HCT116 (cell line): ENCODE measurements around the gene RAPGEF3. TPM values are rescaled to one million over a fixed set of nuclear protein-coding genes. Genes with fewer than 3 reads are reported as not detected.

Experiments
- ATAC-seq: fragments of 200-7000 bp; cut with Tn5 transposase; 2 replicates; pipeline ENCODE4 v1.9.1; 2020; ENCODE audit warnings: mild to moderate bottlenecking, moderate library complexity
- BruUV-seq: library from RNA; stranded (reverse); fragments of 400-500 nt; replicated peaks from 2 replicates; lab custom pipeline; 2021; lab: Mats Ljungman, UMichigan
- CTCF ChIA-PET: fragments of 300-600 bp; sonication (Branson Sonifier 250); formaldehyde crosslinking; loops from one replicate; lab custom pipeline; 2021; ENCODE audit warnings: antibody characterized with exemption; lab: Charles Lee
- POLR2A ChIA-PET: fragments of 300-600, 350-600 bp; sonication (Branson Sonifier 250); formaldehyde crosslinking; loops from one replicate; lab custom pipeline; 2021; ENCODE audit warnings: antibody characterized with exemption; lab: Charles Lee
- RAD21 ChIA-PET, 2 experiments: fragments of 300-600 bp; sonication (Branson Sonifier 250); formaldehyde crosslinking; loops; one replicate each; lab custom pipeline; 2023; ENCODE audit warnings: low total read pairs in 2 of 2; ENCODE audit not compliant: uncharacterized antibody in 2 of 2, unreplicated experiment in 2 of 2, low non-redundant PET in 1 of 2; lab: Charles Lee
- DNase-seq: peaks from one replicate; pipeline ENCODE4 v3.0.0-alpha.2; 2010; ENCODE audit warnings: low read depth, low spot score
- H2AFZ ChIP-seq: fragments of 200-600 bp; shearing (Covaris generic), sonication (generic); 2 replicates; pipeline ENCODE4 v1.6.1; 2017; ENCODE audit warnings: low read depth, mixed run types, mixed read lengths, antibody characterized with exemption, low read length; ENCODE audit not compliant: poor library complexity, severe bottlenecking
- H3K27ac ChIP-seq: 2 replicates; pipeline ENCODE4 v1.5.1; 2012; ENCODE audit warnings: low read depth, low read length
- H3K27me3 ChIP-seq: fragments of 200-600 bp; sonication (generic); 2 replicates; pipeline ENCODE4 v1.6.1; 2016; ENCODE audit warnings: mixed run types, low read length, mixed read lengths; ENCODE audit not compliant: insufficient read depth
- H3K36me3 ChIP-seq, 2 experiments: fragments of 200-500 bp in 1 of 2; fragments of 200-600 bp in 1 of 2; sonication (Bioruptor generic) in 1 of 2; sonication (generic) in 1 of 2; 2 replicates each; pipeline versions ENCODE4 v1.5.1 to v1.6.1; 2014 to 2016; ENCODE audit warnings: low read length in 2 of 2, inconsistent platforms in 1 of 2, mixed read lengths in 1 of 2, mixed run types in 1 of 2; ENCODE audit not compliant: insufficient read depth in 2 of 2, control insufficient read depth in 1 of 2
- H3K4me1 ChIP-seq, 2 experiments: fragments of 200-600 bp in 1 of 2; sonication (generic) in 1 of 2; 2 replicates each; pipeline versions ENCODE4 v1.5.1 to v1.6.1; 2012 to 2017; ENCODE audit warnings: low read length in 2 of 2, inconsistent platforms in 1 of 2, mild to moderate bottlenecking in 1 of 2, mixed read lengths in 1 of 2, mixed run types in 1 of 2, moderate library complexity in 1 of 2; ENCODE audit not compliant: insufficient read depth in 2 of 2, control insufficient read depth in 1 of 2
- H3K4me2 ChIP-seq: fragments of 200-600 bp; sonication (generic); 2 replicates; pipeline ENCODE4 v1.6.1; 2017; ENCODE audit warnings: mixed run types, low read length, mixed read lengths
- H3K4me3 ChIP-seq, 2 experiments: fragments of 200-600 bp in 1 of 2; sonication (generic) in 1 of 2; replicated peaks in 1 of 2; 2 replicates each; pipeline ENCODE4 v1.5.1; 2011 to 2016; ENCODE audit warnings: low read length in 2 of 2, control low read depth in 1 of 2, low read depth in 1 of 2, mild to moderate bottlenecking in 1 of 2, mixed read lengths in 1 of 2, mixed run types in 1 of 2
- H3K79me2 ChIP-seq: fragments of 200-600 bp; sonication (generic); 2 replicates; pipeline ENCODE4 v1.6.1; 2017; ENCODE audit warnings: mild to moderate bottlenecking, mixed run types, low read length, moderate library complexity, mixed read lengths; ENCODE audit not compliant: insufficient read depth
- H3K9ac ChIP-seq: fragments of 200-600 bp; sonication (generic); 2 replicates; pipeline ENCODE4 v1.6.1; 2016; ENCODE audit warnings: low read length, mixed read lengths
- H3K9me2 ChIP-seq: fragments of 200-600 bp; sonication (generic), shearing (Covaris generic); 2 replicates; pipeline ENCODE4 v1.6.1; 2017; ENCODE audit warnings: mixed run types, mild to moderate bottlenecking, moderate library complexity; ENCODE audit not compliant: insufficient read depth
- H3K9me3 ChIP-seq, 2 experiments: fragments of 200-500 bp in 1 of 2; fragments of 200-600 bp in 1 of 2; sonication (Bioruptor generic) in 1 of 2; sonication (generic) in 1 of 2; 2 replicates each; pipeline ENCODE4 v1.6.1; 2014 to 2017; ENCODE audit warnings: low read length in 2 of 2, mixed read lengths in 2 of 2, inconsistent platforms in 1 of 2, low read depth in 1 of 2, mild to moderate bottlenecking in 1 of 2, mixed run types in 1 of 2, moderate library complexity in 1 of 2; ENCODE audit not compliant: control insufficient read depth in 1 of 2, insufficient read depth in 1 of 2
- H4K20me1 ChIP-seq: fragments of 200-600 bp; sonication (generic), shearing (Covaris generic); 2 replicates; pipeline ENCODE4 v1.6.1; 2017; ENCODE audit warnings: mixed run types, mild to moderate bottlenecking, moderate library complexity; ENCODE audit not compliant: insufficient read depth
- CEBPB ChIP-seq: IDR thresholded peaks from 2 replicates; pipeline ENCODE4 v1.6.1; 2012; ENCODE audit warnings: low read depth
- EGR1 ChIP-seq: IDR thresholded peaks from 2 replicates; pipeline ENCODE4 v1.6.1; 2012; ENCODE audit warnings: low read depth
- EZH2phosphoT487 ChIP-seq: fragments of 200-600 bp; IDR thresholded peaks from 2 replicates; pipeline ENCODE4 v1.6.1; 2018; ENCODE audit warnings: antibody characterized with exemption, borderline replicate concordance
- FOSL1 ChIP-seq: IDR thresholded peaks from 2 replicates; pipeline ENCODE4 v1.6.1; 2012; ENCODE audit warnings: low read depth
- JUND ChIP-seq: IDR thresholded peaks from 2 replicates; pipeline ENCODE4 v1.6.1; 2012
- POLR2AphosphoS5 ChIP-seq: IDR thresholded peaks from 2 replicates; pipeline ENCODE4 v1.6.1; 2011; ENCODE audit warnings: mild to moderate bottlenecking, low read depth, low read length, moderate library complexity
- RAD21 ChIP-seq: IDR thresholded peaks from 2 replicates; pipeline ENCODE4 v1.6.1; 2012; ENCODE audit warnings: low read depth, mild to moderate bottlenecking
- SIN3A ChIP-seq: IDR thresholded peaks from 2 replicates; pipeline ENCODE4 v1.6.1; 2012; ENCODE audit warnings: low read depth
- SP1 ChIP-seq: IDR thresholded peaks from 2 replicates; pipeline ENCODE4 v1.6.1; 2012; ENCODE audit warnings: low read depth
- SRF ChIP-seq: IDR thresholded peaks from 2 replicates; pipeline ENCODE4 v1.6.1; 2012; ENCODE audit warnings: low read depth
- intact Hi-C: fragments of 100-400 bp; cut with micrococcal nuclease; formaldehyde crosslinking; loops from 2 replicates; pipeline ENCODE4 v1.10.0; 2022
- total RNA-seq: library from RNA; stranded (reverse); gene quantifications from one replicate; pipeline ENCODE4 v1.2.1, GENCODE V29; 2021; ENCODE audit not compliant: unreplicated experiment
- TF ChIP-seq, protein P1 (sequence below), 3 experiments: fragments of 200-600 bp in 1 of 3; sonication (generic) in 1 of 3; IDR thresholded peaks in 2 of 3; conservative IDR thresholded peaks in 1 of 3; 2 replicates each; pipeline ENCODE4 v1.5.1; 2012 to 2017; ENCODE audit warnings: low read depth in 2 of 3, low read length in 2 of 3, antibody characterized with exemption in 1 of 3, borderline replicate concordance in 1 of 3, control low read depth in 1 of 3, mild to moderate bottlenecking in 1 of 3, mixed read lengths in 1 of 3, mixed run types in 1 of 3, moderate library complexity in 1 of 3; ENCODE audit not compliant: insufficient read depth in 1 of 3
- TF ChIP-seq, protein P2 (sequence below): IDR thresholded peaks from 2 replicates; pipeline ENCODE4 v1.6.1; 2012
- TF ChIP-seq, protein P3 (sequence below): IDR thresholded peaks from 2 replicates; pipeline ENCODE4 v1.6.1; 2011; ENCODE audit warnings: mild to moderate bottlenecking, low read length, moderate library complexity; ENCODE audit not compliant: insufficient replicate concordance; ENCODE audit errors: extremely low read depth

The RAPGEF3 gene
- total RNA-seq, 1 experiment from 2014 or later: 1.8 TPM

DNA sequence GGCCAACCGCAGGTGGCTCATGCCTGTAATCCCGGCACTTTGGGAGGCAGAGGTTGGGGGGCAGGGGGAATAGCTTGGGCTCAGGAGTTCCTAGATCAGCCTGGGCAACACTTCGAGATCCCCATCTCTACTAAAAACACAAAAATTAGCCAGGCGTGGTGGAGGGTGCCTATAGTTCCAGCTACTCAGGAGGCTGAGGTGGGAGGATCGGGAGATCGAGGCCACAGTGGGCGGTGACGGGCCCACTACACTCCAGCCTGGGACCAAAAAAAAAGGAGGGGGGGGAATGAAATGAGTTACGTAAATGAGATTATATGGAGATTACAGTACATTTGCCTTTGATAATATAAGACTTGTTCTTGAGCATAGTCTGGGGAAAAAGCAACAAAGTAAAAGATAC, 54.0 kb downstream of the RAPGEF3 start:
- TF ChIP-seq SIN3A (no peak), RAD21 (no peak), FOSL1 (no peak), EZH2phosphoT487 (no peak), EGR1 (no peak), JUND (no peak), CEBPB (no peak)
- TF ChIP-seq, protein P1, sequence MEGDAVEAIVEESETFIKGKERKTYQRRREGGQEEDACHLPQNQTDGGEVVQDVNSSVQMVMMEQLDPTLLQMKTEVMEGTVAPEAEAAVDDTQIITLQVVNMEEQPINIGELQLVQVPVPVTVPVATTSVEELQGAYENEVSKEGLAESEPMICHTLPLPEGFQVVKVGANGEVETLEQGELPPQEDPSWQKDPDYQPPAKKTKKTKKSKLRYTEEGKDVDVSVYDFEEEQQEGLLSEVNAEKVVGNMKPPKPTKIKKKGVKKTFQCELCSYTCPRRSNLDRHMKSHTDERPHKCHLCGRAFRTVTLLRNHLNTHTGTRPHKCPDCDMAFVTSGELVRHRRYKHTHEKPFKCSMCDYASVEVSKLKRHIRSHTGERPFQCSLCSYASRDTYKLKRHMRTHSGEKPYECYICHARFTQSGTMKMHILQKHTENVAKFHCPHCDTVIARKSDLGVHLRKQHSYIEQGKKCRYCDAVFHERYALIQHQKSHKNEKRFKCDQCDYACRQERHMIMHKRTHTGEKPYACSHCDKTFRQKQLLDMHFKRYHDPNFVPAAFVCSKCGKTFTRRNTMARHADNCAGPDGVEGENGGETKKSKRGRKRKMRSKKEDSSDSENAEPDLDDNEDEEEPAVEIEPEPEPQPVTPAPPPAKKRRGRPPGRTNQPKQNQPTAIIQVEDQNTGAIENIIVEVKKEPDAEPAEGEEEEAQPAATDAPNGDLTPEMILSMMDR (IDR thresholded peaks at IDR 0.05 in 2 of 3, conservative IDR thresholded peaks at IDR 0.05 in 1 of 3; ENCODE audit: borderline replicate concordance in 1 of 3, insufficient read depth in 1 of 3, low read depth in 2 of 3, low read length in 2 of 3): no peak
- H3K27ac ChIP-seq: no peak overlapping the region
- intact Hi-C loops: no loop called here

DNA sequence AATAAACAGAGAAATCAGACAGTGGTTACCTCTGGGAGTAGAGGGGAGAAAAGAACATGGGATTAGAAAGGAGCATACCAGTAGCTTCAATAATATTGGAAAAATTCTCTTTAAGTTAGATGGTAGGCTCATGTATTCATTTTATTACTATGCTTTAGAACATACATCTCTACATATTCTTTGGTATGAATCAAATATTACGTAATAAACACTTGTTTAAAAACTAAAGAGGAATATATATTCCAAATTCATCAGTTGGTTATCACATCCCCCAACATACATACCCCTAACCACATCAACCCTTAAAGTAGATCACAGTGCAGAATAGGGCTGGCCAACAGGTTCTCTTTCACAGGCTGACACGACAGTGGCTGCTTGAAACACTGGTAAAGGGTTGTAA, 58.4 kb downstream of the RAPGEF3 start:
- no peak overlapping the region for H3K4me2 ChIP-seq
- no peak overlapping the region for H3K27ac ChIP-seq
- no peaks in the 10 kb centered on the region for H4K20me1 ChIP-seq
- intact Hi-C loops: no loop called here
- peaks cover 5 to 6% of the 10 kb centered on the region in 2 experiments; a peak in 3 of 4 replicates for H3K4me1 ChIP-seq
- no peaks in the 10 kb centered on the region for H3K9me3 ChIP-seq
- H2AFZ ChIP-seq: no peak overlapping the region
- CTCF ChIA-PET: no interaction called here
- H3K9me2 ChIP-seq: no peaks in the 10 kb centered on the region
- POLR2A ChIA-PET: no interaction called here
- peaks cover 10 to 17% of the 10 kb centered on the region in 2 experiments; a peak in 3 of 4 replicates for H3K36me3 ChIP-seq
- RAD21 ChIA-PET: no interaction called here
- H3K27me3 ChIP-seq: no peaks in the 10 kb centered on the region
- ATAC-seq (no peak), DNase-seq (no peak)
- no peak overlapping the region for H3K9ac ChIP-seq
- H3K79me2 ChIP-seq: peaks cover 42% of the 10 kb centered on the region
- no peak overlapping the region for H3K4me3 ChIP-seq
- no TSS peak for BruUV-seq
- TF ChIP-seq EZH2phosphoT487 (no peak), SP1 (no peak), CEBPB (no peak), POLR2AphosphoS5 (no peak), SRF (no peak)
- TF ChIP-seq, protein P2, sequence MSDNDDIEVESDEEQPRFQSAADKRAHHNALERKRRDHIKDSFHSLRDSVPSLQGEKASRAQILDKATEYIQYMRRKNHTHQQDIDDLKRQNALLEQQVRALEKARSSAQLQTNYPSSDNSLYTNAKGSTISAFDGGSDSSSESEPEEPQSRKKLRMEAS: no peak
- TF ChIP-seq, protein P1 (IDR thresholded peaks at IDR 0.05 in 2 of 3, conservative IDR thresholded peaks at IDR 0.05 in 1 of 3; ENCODE audit: borderline replicate concordance in 1 of 3, insufficient read depth in 1 of 3, low read depth in 2 of 3, low read length in 2 of 3): no peak
- TF ChIP-seq, protein P3, sequence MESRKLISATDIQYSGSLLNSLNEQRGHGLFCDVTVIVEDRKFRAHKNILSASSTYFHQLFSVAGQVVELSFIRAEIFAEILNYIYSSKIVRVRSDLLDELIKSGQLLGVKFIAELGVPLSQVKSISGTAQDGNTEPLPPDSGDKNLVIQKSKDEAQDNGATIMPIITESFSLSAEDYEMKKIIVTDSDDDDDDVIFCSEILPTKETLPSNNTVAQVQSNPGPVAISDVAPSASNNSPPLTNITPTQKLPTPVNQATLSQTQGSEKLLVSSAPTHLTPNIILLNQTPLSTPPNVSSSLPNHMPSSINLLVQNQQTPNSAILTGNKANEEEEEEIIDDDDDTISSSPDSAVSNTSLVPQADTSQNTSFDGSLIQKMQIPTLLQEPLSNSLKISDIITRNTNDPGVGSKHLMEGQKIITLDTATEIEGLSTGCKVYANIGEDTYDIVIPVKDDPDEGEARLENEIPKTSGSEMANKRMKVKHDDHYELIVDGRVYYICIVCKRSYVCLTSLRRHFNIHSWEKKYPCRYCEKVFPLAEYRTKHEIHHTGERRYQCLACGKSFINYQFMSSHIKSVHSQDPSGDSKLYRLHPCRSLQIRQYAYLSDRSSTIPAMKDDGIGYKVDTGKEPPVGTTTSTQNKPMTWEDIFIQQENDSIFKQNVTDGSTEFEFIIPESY: no peak

More for the DNA sequence above, 54.0 kb downstream of the RAPGEF3 start:
- peak overlapping the region; percentile 75 for H3K9ac ChIP-seq
- ChIA-PET RAD21 (no interaction called here), CTCF (no interaction called here), POLR2A (no interaction called here)
- no peaks in the 10 kb centered on the region for H4K20me1 ChIP-seq
- peaks cover 45% of the 10 kb centered on the region for H3K79me2 ChIP-seq
- BruUV-seq: no TSS peak
- no peak for ATAC-seq
- no peaks in the 10 kb centered on the region for H3K9me2 ChIP-seq
- peaks cover 4 to 8% of the 10 kb centered on the region in 2 experiments; a peak in 2 of 4 replicates for H3K36me3 ChIP-seq
- H3K4me2 ChIP-seq: peak overlapping the region; percentile 89
- peak overlapping the region; percentile 67 to 78 for H3K4me3 ChIP-seq
- no peak for DNase-seq
- H3K27me3 ChIP-seq: no peaks in the 10 kb centered on the region
- no peaks in the 10 kb centered on the region for H3K9me3 ChIP-seq
- peaks cover 5 to 16% of the 10 kb centered on the region in 2 experiments; a peak in 3 of 4 replicates for H3K4me1 ChIP-seq
- H2AFZ ChIP-seq: no peak overlapping the region
